SK-N-MC (cell line): ENCODE measurements around the gene BIK.

Source experiments
- EZH2 ChIP-seq: fragments of 200-600 bp; sonication (generic); IDR thresholded peaks from one replicate; pipeline ENCODE4 v1.6.1; 2017; ENCODE audit warnings: antibody characterized with exemption
- POLR2AphosphoS5 ChIP-seq: IDR thresholded peaks from 2 replicates; pipeline ENCODE4 v1.6.1; 2012; ENCODE audit warnings: mild to moderate bottlenecking, low read depth, low read length, borderline replicate concordance

- TF ChIP-seq POLR2AphosphoS5 (no peak), EZH2 (no peak)
Measured at GRCh38 chr22:43080616-43081015, 29.9 kb upstream of the BIK start.
